ENCODE measurements around the gene CDH23. TPM values are rescaled to one million over a fixed set of nuclear protein-coding genes. Genes with fewer than 3 reads are reported as not detected.
A peak's percentile ranks its signal among the peaks of the same experiment; 100 is the strongest.

Gene CDH23
- total and polyA plus RNA-seq, 9 of the 15 experiments (the other 6 are each of a cell fraction or from before 2014, with no cell fraction given): 0.18 to 1.2 (median 0.47) TPM

DNA sequence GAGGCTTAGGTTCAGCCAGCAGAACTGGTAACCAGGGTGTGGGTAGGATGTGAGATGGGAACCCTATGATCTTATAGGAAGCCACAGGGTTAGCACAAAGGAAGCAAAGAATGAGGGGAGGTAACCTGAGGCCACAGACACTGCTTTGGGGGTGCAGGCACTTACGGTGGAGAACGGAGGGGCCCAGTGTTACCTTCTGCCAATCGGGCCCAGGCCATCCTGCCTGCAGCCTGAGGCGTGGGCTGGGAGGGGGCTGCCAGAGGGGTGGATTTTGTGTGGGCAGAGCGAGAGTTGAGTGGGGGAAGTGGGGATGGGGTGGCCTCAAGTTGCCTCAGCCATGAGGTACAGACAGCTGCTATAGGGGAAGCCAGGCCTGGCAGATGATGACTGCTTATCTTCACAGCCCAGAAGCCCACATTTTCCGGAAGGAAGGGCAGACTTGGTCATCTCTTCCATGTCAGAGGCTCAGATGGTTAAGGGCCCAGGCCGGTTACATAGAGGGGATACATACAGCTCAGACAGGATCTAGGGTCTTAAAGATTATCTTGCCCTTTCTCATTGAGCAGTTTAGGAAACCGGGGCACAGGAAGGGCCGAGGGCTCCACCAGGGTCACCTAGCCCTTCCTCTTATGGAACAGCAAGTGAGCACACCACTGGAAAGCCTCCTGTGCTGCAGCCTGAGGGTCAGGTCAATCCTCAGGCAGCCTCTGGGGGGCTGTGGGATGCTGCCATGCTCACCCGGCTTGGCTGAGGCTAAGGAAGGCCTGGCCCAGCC is 401.0 kb downstream of the CDH23 start (continued):
- TF ChIP-seq ZNF263 (CRISPR knock-in tag; IDR thresholded peaks at IDR 0.05; ENCODE audit: borderline replicate concordance) (no peak), ZNF175 (CRISPR knock-in tag; IDR thresholded peaks at IDR 0.05; ENCODE audit: low read depth) (peak; percentile 94), GABPB1 (CRISPR knock-in tag; IDR thresholded peaks at IDR 0.05) (0 out of 2 replicates have a peak, but pooled peaks have one; percentile 64), ZNF354B (CRISPR knock-in tag; IDR thresholded peaks at IDR 0.05) (no peak), MYNN (IDR thresholded peaks at IDR 0.05) (peak; percentile 59; the same call in 1 of the 2 replicates), MYNN (CRISPR knock-in tag; IDR thresholded peaks at IDR 0.05) (no peak), ZFX (CRISPR knock-in tag; IDR thresholded peaks at IDR 0.05) (no peak), TCF15 (CRISPR knock-in tag; IDR thresholded peaks at IDR 0.05) (no peak), STAT6 (CRISPR knock-in tag; IDR thresholded peaks at IDR 0.05) (no peak), ELF1 (tag; IDR thresholded peaks at IDR 0.05) (peak; percentile 54; the same call in 1 of the 2 replicates), SP1 (CRISPR knock-in tag; IDR thresholded peaks at IDR 0.05) (no peak), FOXM1 (IDR thresholded peaks at IDR 0.05; ENCODE audit: low read depth) (peak; percentile 78), FOXM1 (CRISPR knock-in tag; IDR thresholded peaks at IDR 0.05; ENCODE audit: low read depth) (no peak), GTF2A2 (tag; IDR thresholded peaks at IDR 0.05) (no peak), TAF1 (IDR thresholded peaks at IDR 0.05; ENCODE audit: control insufficient read depth, extremely low read depth, insufficient read depth, low read length, severe bottlenecking) (peak; percentile 32), EP300 (IDR thresholded peaks at IDR 0.05; ENCODE audit: low read length) (peak; percentile 89), GMEB1 (CRISPR knock-in tag; IDR thresholded peaks at IDR 0.05) (no peak), ZFP30 (CRISPR knock-in tag; IDR thresholded peaks at IDR 0.05; ENCODE audit: borderline replicate concordance) (no peak)
- TF ChIP-seq, protein P1, sequence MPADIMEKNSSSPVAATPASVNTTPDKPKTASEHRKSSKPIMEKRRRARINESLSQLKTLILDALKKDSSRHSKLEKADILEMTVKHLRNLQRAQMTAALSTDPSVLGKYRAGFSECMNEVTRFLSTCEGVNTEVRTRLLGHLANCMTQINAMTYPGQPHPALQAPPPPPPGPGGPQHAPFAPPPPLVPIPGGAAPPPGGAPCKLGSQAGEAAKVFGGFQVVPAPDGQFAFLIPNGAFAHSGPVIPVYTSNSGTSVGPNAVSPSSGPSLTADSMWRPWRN (IDR thresholded peaks at IDR 0.05; ENCODE audit: low read depth): no peak
- TF ChIP-seq, protein P2, sequence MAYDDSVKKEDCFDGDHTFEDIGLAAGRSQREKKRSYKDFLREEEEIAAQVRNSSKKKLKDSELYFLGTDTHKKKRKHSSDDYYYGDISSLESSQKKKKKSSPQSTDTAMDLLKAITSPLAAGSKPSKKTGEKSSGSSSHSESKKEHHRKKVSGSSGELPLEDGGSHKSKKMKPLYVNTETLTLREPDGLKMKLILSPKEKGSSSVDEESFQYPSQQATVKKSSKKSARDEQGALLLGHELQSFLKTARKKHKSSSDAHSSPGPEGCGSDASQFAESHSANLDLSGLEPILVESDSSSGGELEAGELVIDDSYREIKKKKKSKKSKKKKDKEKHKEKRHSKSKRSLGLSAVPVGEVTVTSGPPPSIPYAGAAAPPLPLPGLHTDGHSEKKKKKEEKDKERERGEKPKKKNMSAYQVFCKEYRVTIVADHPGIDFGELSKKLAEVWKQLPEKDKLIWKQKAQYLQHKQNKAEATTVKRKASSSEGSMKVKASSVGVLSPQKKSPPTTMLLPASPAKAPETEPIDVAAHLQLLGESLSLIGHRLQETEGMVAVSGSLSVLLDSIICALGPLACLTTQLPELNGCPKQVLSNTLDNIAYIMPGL (CRISPR knock-in tag; IDR thresholded peaks at IDR 0.05): no peak
